ENCODE measurements around the gene C20orf96.
A peak's percentile ranks its signal among the peaks of the same experiment; 100 is the strongest.
"Not testable (repeated sequence)": the region's sequence is repeated elsewhere in the genome, so short reads cannot be mapped to it uniquely, and the experiment has no call there.

C20orf96 gene

GRCh38 chr20:290084-290831 lies at the start of gene C20orf96:
C20orf96 (minus strand) TSS chr20:290750; CDS start chr20:290610, 140 bp downstream.
- peak; percentile 97 for DNase-seq

GRCh38 chr20:336040-336439 lies 45.5 kb upstream of the C20orf96 start:
- not testable (repeated sequence) for DNase-seq

GRCh38 chr20:334578-334977 lies 44.0 kb upstream of the C20orf96 start:
- DNase-seq, result no peak

DNA sequence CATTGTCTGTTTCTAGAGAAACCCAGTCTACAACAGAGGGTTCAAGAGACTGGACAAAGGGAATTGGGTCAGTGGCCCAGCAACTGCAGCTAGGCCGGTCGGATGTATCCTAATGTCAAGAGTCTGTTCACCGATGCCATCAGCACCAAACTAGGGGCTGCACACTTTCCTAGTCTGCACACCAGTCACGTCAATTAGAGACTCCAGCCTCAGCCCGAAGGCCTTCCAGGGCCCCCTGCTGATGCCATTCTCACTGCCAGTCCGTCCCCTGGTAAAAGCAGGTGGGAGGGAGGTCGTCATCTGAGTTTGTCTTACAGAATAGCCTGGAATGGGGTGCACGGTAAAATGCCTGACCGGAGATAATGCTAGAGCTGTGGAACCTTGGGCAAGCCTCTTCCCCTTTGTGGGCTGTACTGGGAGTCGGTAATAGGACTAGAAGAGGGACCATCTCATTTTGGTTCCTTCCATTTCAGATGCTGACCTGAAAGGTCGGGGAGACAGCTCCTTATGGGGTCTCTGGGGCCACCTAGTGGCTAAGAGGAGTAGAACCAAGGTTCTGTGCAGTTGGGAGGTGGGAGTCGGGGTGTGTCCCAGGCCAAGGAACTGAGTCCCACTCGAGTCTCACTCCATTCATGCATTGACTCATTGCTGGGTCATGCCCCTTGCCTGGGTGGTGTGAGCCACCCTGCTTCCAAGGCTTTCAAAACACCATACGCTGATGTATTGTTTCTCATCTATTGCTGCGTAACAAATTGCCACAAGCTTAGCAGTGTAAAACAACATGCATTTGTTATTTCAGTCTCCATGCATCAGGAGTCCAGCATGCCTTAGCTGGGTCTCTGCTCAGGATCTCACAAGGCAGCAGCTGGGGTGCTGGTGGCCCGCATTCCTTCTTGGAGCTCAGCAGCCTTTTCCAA lies 39.9 kb upstream of the C20orf96 start:
- peak; percentile 89 for DNase-seq

DNA sequence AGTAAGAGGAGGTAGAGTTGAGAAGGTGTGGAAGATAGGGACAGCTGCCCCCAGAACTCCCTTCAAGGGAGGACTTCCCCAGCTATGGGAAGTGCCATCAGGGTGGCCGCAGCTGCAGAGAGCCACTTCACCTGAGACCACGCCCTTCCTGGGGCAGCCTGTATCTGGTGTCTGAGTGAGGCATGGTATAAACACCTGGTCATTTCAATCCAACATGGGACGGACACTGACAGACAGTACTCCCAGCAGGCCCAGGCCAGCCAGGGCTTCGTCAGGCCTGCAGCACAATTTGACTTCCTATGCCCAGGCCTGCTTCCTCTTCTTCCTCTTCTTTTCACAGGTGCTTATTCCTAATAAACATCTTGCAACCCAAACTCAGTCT lies 39.3 kb upstream of the C20orf96 start:
- no peak for DNase-seq

- DNase-seq, result no peak
Observed at GRCh38 chr20:328975-329695, 38.6 kb upstream of the C20orf96 start.

GRCh38 chr20:328027-328974 lies 37.8 kb upstream of the C20orf96 start:
- no peak for DNase-seq

DNA sequence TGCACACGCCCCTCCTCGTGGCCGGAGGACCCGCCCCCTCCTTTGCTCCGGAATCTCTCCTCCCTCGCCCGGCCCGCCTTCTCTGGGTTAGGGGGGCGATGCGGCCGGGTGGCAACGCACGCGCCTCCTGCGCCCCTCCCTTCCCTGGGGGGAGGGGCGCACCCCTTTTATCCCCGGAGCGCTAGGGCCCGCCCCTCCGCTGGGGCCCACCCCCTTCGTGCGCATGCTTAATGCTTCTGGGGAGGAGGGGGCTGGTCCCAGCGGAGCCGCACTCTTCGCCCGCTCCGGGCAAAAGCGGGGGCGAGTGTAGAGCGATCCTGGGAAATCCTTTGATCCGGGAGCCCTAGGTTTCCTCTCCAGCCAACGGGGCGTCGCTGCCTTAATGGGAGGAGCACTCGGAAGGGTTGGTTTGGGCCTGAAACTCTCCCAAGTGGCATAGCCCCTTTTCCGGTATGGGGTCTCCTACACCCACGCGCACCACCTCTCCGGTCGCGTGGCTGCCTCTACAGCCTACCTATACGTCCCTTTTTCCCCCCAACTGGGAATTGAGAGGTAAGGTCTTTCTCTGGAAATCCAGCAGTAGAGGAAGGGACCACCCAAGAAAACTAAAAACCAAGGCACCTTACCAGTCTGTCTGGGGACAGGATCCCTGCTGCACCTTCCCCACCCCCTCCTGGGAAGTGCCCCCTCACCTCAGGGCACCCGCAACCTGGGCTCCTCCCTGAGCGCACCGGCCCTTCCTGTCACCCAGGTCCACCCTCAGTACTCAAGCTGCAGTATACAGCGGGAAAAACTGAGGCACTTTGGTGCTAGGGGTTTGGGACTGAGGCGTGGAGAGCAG lies 36.9 kb upstream of the C20orf96 start:
- no peak for DNase-seq

DNA sequence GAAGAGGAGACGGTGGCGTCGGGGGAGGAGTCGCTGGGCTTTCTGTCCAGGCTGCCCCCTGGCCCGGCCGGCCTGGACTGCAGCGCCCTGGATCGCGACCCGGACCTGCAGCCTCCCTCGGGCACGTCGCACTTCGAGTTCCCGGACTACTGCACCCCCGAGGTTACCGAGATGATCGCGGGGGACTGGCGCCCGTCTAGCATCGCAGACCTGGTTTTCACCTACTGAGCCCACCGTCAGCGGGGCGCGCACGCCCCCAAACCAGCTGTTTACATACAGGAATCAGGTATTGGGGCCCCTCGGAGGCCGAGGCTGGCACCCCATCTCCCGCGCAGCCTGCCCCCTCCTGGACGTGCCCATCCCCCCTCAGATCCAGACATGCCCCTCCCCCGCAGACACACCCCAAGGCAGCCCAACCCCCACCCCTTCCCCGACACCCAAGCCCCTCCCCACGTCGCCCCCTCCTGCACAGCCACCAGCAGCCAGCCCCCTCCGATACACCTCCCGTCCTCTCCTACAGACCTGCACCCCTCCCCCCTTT lies 36.2 kb upstream of the C20orf96 start:
- no peak for DNase-seq

GRCh38 chr20:325889-326644 lies 35.5 kb upstream of the C20orf96 start:
- DNase-seq, result peak; percentile 40

- DNase-seq, result peak; percentile 95
Observed at GRCh38 chr20:325045-325888, 34.7 kb upstream of the C20orf96 start, which contains the start of gene SOX12. SOX12 (plus strand) TSS chr20:325552; CDS start chr20:325925, 373 bp downstream.

GRCh38 chr20:324177-325044 lies 33.9 kb upstream of the C20orf96 start:
- DNase-seq, result peak; percentile 92

GRCh38 chr20:316316-317068 lies 25.9 kb upstream of the C20orf96 start:
- no peak for DNase-seq

GRCh38 chr20:313948-314347 lies 23.4 kb upstream of the C20orf96 start:
- no peak for DNase-seq

- DNase-seq, result no peak
Observed at GRCh38 chr20:313402-313801, 22.9 kb upstream of the C20orf96 start.

- no peak for DNase-seq
Observed at GRCh38 chr20:312866-313265, 22.3 kb upstream of the C20orf96 start.

GRCh38 chr20:312067-312466 lies 21.5 kb upstream of the C20orf96 start:
- DNase-seq, result no peak
